HEK293T (cell line): ENCODE data around the gene RHOBTB3.

Source experiments
- FOXM1 ChIP-seq: fragments of 450-650 bp; IDR thresholded peaks from 2 replicates; pipeline ENCODE4 v1.6.1; 2017; ENCODE audit warnings: mild to moderate bottlenecking, borderline replicate concordance
- TARDBP ChIP-seq: fragments of 450-650 bp; IDR thresholded peaks from 2 replicates; pipeline ENCODE4 v1.6.1; 2016

DNA sequence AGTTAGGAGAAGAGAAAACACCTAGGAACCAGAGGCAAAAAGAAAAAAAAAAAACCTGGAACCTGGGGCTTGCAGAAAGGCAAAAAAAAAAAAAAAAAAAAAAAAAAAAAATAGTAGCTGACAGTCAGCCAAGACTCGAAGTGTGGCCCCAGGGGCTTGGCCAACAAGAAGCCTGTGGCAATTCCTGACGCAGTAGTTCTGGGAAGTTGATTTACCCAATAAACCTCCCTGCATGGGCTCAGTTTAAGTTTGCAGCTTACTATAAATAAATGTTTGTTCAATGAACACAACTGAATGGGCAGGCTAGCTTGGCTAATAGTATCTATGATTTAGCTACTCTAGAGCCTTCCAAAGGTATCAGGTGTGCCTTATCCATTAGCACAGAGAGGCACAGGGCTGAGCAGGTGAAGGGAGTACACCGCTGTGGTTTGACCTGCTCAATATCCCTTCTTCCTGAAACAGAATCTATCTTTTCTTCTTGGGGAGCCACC is 112.6 kb downstream of the RHOBTB3 start:
- no peak for TF ChIP-seq TARDBP
- TF ChIP-seq FOXM1: no peak
